GM20000 (cell line): Measurements from ENCODE around the gene LSG1.

Source experiments
- DNase-seq: peaks from one replicate; pipeline ENCODE4 v3.0.0; 2012; ENCODE audit warnings: low spot score
- CTCF ChIP-seq: IDR thresholded peaks from 2 replicates; pipeline ENCODE4 v1.5.1; 2012; ENCODE audit warnings: mild to moderate bottlenecking, control low read depth; ENCODE audit errors: extremely low read depth, missing control alignments

LSG1 gene

GRCh38 chr3:194598771-194599557 is 73.0 kb downstream of the LSG1 start:
- no peak for TF ChIP-seq CTCF
- DNase-seq, result no peak

- DNase-seq, result no peak
- no peak for TF ChIP-seq CTCF
Observed at GRCh38 chr3:194596906-194597305, 75.1 kb downstream of the LSG1 start.

- TF ChIP-seq CTCF, result no peak
- DNase-seq, result no peak
Observed at GRCh38 chr3:194592798-194593752, 78.9 kb downstream of the LSG1 start.
